ENCODE data around the gene DOC2A. TPM values are rescaled to one million over a fixed set of nuclear protein-coding genes. Genes with fewer than 3 reads are reported as not detected.
"Not testable (repeated sequence)": the region's sequence is repeated elsewhere in the genome, so short reads cannot be mapped to it uniquely, and the experiment has no call there.

DOC2A gene
- total RNA-seq, 1 experiment from 2014 or later = 0.63 TPM

DNA sequence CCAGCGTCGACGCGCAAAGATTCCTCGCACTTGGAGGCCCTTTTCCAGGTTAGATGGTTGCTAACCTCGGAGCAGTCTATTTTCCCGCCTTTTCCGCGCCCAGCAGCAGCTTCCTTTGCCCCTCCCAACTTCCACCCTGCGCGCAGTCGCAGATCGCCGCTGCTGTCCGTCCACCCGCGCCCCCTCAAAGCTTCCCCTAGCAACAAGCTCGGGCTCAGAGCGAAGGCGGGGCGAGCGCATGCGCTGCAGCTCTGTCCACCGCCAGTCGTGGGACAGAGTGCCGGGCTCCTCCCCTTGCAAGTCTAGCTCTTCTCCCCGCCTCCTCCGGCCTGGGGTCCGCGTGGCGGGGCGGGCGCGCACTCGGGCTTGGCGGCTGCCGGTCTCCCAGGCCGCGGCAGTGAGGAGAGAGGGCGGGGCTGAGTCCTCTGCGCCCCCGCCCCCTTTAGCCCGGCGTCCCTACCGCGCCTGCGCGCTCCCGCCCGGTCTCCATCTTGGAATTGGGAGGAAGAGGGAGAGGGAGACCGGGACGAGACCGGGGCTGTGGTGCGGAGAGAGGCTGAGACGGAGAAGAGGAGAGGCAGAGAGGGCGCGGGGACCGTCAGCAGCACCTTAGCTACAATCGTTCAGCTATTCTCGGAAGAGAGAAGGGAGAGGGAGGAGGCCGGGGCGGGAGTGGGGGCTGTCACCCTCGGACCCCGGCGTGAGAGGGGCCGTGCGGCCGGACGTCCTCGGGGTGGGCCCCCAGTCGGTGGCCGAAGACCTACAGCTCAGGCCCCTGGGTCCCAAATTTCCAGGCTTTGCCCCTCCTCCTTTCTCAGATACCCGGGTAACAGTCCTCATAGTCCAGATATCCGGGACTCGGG, 37.2 kb downstream of the DOC2A start, which contains the start of gene TAOK2:
Gene TAOK2 (plus strand): TSS at position 485 of the 863 bp plus-strand sequence. CDS start 3,905 bp downstream, outside the sequence.
- peak; percentile 99 for DNase-seq (ENCODE audit: low read depth)

DNA sequence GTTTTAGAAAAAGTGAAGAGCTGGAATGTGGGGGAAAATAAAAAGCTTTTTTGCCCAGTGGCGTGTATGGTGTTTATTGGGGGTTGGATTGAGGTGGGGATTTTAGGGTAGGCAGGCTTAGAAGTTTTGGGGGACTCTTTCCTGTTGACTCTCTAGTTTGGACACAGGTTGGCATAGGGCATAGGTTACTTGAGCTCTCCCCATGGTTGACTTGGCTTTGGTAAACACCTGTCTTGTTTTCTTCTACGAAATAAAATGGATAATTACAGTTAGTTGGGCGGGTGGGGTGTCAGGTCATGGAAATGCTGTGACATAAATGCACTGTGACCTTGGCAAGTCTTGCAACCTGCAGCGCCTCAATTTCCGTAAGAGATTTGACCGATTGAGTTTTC, 37.8 kb downstream of the DOC2A start:
- DNase-seq (ENCODE audit: low read depth) = no peak

GRCh38 chr16:29972500-29972899, 38.3 kb downstream of the DOC2A start:
- no peak for DNase-seq (ENCODE audit: low read depth)

DNA sequence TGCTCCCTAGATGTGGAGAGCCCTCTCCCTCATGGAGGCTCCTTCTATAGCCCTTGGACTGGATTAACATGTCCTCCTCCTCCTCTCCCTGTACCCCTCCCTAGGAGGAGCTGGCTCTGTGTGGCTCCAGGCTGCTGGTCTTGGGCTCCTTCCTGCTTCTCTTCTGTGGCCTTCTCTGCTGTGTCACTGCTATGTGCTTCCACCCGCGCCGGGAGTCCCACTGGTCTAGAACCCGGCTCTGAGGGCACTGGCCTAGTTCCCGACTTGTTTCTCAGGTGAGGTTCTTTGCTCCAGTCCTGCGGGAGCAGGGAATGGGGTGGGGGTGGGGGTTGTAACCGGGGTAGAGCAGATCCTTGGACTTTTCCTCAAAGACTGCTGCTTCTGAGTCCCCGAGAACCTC, 39.5 kb downstream of the DOC2A start:
- DNase-seq (ENCODE audit: low read depth) = no peak

- no peak for DNase-seq (ENCODE audit: low read depth)
These were observed 42.6 kb downstream of the DOC2A start for GRCh38 chr16:29968205-29968604.

DNA sequence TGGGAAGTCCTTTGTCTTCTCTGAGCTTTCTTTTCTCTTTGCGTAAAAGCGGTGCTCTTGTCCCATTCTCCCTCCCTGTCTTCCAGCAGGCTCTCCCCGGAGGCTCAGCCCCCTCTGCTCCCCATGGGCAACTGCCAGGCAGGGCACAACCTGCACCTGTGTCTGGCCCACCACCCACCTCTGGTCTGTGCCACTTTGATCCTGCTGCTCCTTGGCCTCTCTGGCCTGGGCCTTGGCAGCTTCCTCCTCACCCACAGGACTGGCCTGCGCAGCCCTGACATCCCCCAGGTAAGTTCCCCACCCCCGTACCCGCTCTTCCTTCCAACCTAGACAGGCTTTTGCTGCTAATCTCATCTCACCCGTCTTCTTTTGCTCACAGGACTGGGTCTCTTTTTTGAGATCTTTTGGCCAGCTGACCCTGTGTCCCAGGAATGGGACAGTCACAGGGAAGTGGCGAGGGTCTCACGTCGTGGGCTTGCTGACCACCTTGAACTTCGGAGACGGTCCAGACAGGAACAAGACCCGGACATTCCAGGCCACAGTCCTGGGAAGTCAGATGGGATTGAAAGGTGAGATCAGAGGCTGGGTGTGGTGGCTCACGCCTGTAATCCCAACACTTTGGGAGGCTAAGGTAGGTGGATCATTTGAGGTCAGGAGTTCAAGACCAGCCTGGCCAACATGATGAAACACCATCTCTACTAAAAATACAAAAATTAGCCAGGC, 47.6 kb downstream of the DOC2A start:
- no peak for DNase-seq (ENCODE audit: low read depth)

DNA sequence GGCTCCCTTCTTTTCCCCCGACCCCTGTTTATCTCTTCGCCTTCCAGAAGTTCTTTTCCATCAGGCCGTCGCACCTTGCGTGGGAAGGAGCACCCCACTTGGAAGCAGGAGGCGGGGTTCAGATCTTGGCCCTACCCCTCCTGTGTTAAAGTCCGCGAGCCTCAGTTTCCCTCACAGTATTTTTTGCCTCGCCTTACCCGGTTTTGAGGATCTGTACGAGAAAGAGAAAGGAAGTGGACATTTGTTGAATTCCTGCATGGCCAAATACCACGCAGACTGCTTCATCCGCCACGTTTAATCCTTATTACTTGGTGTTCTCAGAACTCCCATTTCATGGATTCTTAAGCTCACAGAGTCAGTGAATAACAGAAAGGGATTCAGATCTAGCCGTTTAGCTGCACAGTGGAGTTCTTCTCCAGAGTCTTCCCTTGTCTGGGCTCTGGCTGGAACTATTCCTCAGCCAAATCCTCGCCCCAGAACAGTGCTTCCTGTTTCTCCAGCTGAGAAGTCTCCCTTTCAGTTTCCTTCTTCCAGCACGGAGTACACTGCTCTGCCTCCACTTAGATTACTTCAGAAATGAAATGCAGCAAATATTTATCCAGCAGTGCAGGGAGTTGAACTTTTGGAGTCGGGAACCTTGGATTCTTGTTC, 48.4 kb downstream of the DOC2A start:
- no peak for DNase-seq (ENCODE audit: low read depth)

DNA sequence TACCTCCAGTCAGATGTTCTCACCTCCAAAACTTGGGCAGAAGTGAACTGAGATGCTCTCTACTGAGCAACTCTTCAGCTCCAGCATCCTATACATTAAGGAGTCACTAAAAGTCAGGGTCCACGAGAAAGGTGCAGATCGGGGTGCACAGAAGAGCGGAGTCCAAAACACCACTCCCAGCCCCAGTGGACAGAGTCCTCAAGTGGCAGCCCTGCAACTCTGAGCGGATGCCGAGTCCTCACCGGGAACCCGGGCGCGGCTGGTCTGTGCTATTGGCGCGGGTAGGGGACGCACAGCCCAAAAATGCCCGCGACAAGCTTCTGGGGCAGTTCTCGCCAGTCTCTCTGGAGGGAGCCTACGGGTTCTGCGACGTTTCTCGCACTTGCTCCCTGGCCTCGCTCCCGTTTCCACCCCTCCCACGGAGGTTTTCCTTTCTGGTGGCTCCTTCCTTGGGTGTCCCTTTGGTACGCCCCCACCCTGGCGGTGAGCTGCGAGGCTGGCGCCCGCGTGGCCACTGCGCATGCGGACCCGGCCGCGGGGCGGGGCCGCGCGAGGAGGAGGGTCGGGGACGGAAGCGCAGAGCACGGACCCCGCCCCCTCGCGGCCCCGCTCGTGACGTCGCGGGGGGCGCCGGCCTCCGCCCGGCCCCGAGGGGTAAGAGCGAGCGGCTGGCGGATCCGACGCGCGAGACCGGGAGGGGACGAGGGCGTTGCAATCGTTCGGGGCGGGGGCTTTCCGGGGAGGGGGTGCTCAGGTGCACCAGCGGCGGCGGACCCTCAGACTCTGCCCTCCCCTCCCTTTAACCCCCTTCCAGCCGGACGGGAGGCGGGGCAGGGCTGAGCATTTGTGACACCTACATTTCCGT, 49.1 kb downstream of the DOC2A start, which contains the start of gene TMEM219:
Gene TMEM219 (plus strand): TSS at position 601 of the 865 bp plus-strand sequence. CDS start 1,065 bp downstream, outside the sequence.
- peak; percentile 88 for DNase-seq (ENCODE audit: low read depth)

GRCh38 chr16:29961127-29961478, 49.7 kb downstream of the DOC2A start:
- no peak for DNase-seq (ENCODE audit: low read depth)

- DNase-seq (ENCODE audit: low read depth) = not testable (repeated sequence)
These were observed 51.0 kb downstream of the DOC2A start for GRCh38 chr16:29959821-29960220.

- no peak for DNase-seq (ENCODE audit: low read depth)
These were observed 51.5 kb downstream of the DOC2A start for GRCh38 chr16:29959293-29959692.

- no peak for DNase-seq (ENCODE audit: low read depth)
These were observed 52.1 kb downstream of the DOC2A start for GRCh38 chr16:29958756-29959155.

Other genes starting within 250 kb of the DOC2A start
- gene ZG16, start 232.8 kb downstream of the DOC2A start, total RNA-seq (2014; rRNA removed; shearing (Covaris generic)) = not detected in 2 replicates
- 120 and 122 TPM in 2 replicates for gene KIF22, start 220.3 kb downstream of the DOC2A start, total RNA-seq (2014; rRNA removed; shearing (Covaris generic))
- gene MAZ, start 204.5 kb downstream of the DOC2A start, total RNA-seq (2014; rRNA removed; shearing (Covaris generic)) = 289 and 412 TPM in 2 replicates
- 0.60 and 4.5 TPM in 2 replicates for gene PRRT2, start 198.8 kb downstream of the DOC2A start, total RNA-seq (2014; rRNA removed; shearing (Covaris generic))
- 51.3 and 56.5 TPM in 2 replicates for gene PAGR1, start 194.9 kb downstream of the DOC2A start, total RNA-seq (2014; rRNA removed; shearing (Covaris generic))
- gene MVP, start 190.6 kb downstream of the DOC2A start, total RNA-seq (2014; rRNA removed; shearing (Covaris generic)) = 96.4 and 101 TPM in 2 replicates
- 77.2 and 80.9 TPM in 2 replicates for gene CDIPT, start 147.8 kb downstream of the DOC2A start, total RNA-seq (2014; rRNA removed; shearing (Covaris generic))
- gene SEZ6L2, start 111.5 kb downstream of the DOC2A start, total RNA-seq (2014; rRNA removed; shearing (Covaris generic)) = 1.5 and 2.6 TPM in 2 replicates
- 3.8 and 9.3 TPM in 2 replicates for gene ASPHD1, start 110.5 kb downstream of the DOC2A start, total RNA-seq (2014; rRNA removed; shearing (Covaris generic))
- gene KCTD13, start 84.8 kb downstream of the DOC2A start, total RNA-seq (2014; rRNA removed; shearing (Covaris generic)) = 4.1 and 4.3 TPM in 2 replicates
- gene TMEM219, start 48.9 kb downstream of the DOC2A start, total RNA-seq (2014; rRNA removed; shearing (Covaris generic)) = 38.0 and 39.0 TPM in 2 replicates
- gene TAOK2, start 37.2 kb downstream of the DOC2A start, total RNA-seq (2014; rRNA removed; shearing (Covaris generic)) = 38.4 and 40.0 TPM in 2 replicates
- gene HIRIP3, start 15.4 kb downstream of the DOC2A start, total RNA-seq (2014; rRNA removed; shearing (Covaris generic)) = 24.3 and 33.8 TPM in 2 replicates
- 80.1 and 94.7 TPM in 2 replicates for gene INO80E, start 14.8 kb downstream of the DOC2A start, total RNA-seq (2014; rRNA removed; shearing (Covaris generic))
- not detected in 2 replicates for gene C16orf92, start 12.2 kb upstream of the DOC2A start, total RNA-seq (2014; rRNA removed; shearing (Covaris generic))
- gene TLCD3B, start 20.2 kb upstream of the DOC2A start, total RNA-seq (2014; rRNA removed; shearing (Covaris generic)) = 0.11 and 0.13 TPM in 2 replicates
- 1,753 and 2,052 TPM in 2 replicates for gene ALDOA, start 54.7 kb upstream of the DOC2A start, total RNA-seq (2014; rRNA removed; shearing (Covaris generic))
- gene PPP4C, start 65.0 kb upstream of the DOC2A start, total RNA-seq (2014; rRNA removed; shearing (Covaris generic)) = 217 and 241 TPM in 2 replicates
- 0.59 and 0.90 TPM in 2 replicates for gene TBX6, start 80.9 kb upstream of the DOC2A start, total RNA-seq (2014; rRNA removed; shearing (Covaris generic))
- 0.48 and 2.7 TPM in 2 replicates for gene YPEL3, start 85.2 kb upstream of the DOC2A start, total RNA-seq (2014; rRNA removed; shearing (Covaris generic))
- gene GDPD3, start 102.5 kb upstream of the DOC2A start, total RNA-seq (2014; rRNA removed; shearing (Covaris generic)) = 0.06 and 2.1 TPM in 2 replicates
- 18.4 and 22.9 TPM in 2 replicates for gene MAPK3, start 112.2 kb upstream of the DOC2A start, total RNA-seq (2014; rRNA removed; shearing (Covaris generic))
- 7.1 and 9.1 TPM in 2 replicates for gene CORO1A, start 172.6 kb upstream of the DOC2A start, total RNA-seq (2014; rRNA removed; shearing (Covaris generic))
- 67.0 and 120 TPM in 2 replicates for gene BOLA2B, start 182.6 kb upstream of the DOC2A start, total RNA-seq (2014; rRNA removed; shearing (Covaris generic))
- gene SLX1A, start 182.8 kb upstream of the DOC2A start, total RNA-seq (2014; rRNA removed; shearing (Covaris generic)) = 93.6 and 98.4 TPM in 2 replicates
- gene SULT1A3, start 188.2 kb upstream of the DOC2A start, total RNA-seq (2014; rRNA removed; shearing (Covaris generic)) = 3.8 and 15.1 TPM in 2 replicates
- 0.79 and 1.4 TPM in 2 replicates for gene NPIPB13, start 237.5 kb upstream of the DOC2A start, total RNA-seq (2014; rRNA removed; shearing (Covaris generic))

All from HT1080 (cell line).